ENCODE results near the gene AMDHD2. TPM values are rescaled to one million over a fixed set of nuclear protein-coding genes. Genes with fewer than 3 reads are reported as not detected.
"Not testable (repeated sequence)": the region's sequence is repeated elsewhere in the genome, so short reads cannot be mapped to it uniquely, and the experiment has no call there.

AMDHD2 gene
- total and polyA plus RNA-seq, 7 donors, result 21.0 to 39.4 (median 24.3) TPM

DNA sequence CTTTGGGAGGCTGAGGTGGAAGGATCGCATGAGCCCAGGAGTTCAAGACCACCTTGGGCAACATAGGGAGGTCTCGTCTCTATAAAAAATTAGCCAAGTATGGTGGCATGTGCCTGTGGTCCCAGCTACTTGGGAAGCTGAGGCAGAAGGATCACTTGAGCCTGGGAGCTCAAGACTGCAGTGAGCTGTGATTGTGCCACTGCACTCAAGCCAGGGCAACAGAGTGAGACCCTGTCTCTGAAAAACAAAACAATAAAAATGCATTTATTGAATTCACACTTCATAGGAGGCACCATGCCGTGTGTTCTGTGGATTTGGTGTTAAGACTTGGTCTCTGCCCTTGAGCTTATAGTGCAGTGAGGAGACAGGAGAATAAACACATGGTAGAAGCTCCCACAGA is 42.8 kb upstream of the AMDHD2 start:
- Histone ChIP-seq H3K4me3 (no peak overlapping the region), H3K27ac (no peak overlapping the region), H3K27me3 (peaks cover 10 to 13% (median 11%) of the 10 kb centered on the region in 3 donors), H3K9me3 (no peaks in the 10 kb centered on the region), H3K4me1 (peaks cover 0 to 40% (median 29%) of the 10 kb centered on the region in 4 donors), H3K36me3 (no peaks in the 10 kb centered on the region)
- no peak for DNase-seq
- WGBS, 2 donors, result 93 to 96% methylated on average over 3 of the region's 3 CpGs
- intact Hi-C loops (cut with DNase I), result loop anchor here (5.0 kb wide), 1 partner anchor 35 kb away; the partner anchor contains the start of gene ATP6V0C
- no peak for TF ChIP-seq EP300 (IDR thresholded peaks at IDR 0.05)
- TF ChIP-seq, protein P1, sequence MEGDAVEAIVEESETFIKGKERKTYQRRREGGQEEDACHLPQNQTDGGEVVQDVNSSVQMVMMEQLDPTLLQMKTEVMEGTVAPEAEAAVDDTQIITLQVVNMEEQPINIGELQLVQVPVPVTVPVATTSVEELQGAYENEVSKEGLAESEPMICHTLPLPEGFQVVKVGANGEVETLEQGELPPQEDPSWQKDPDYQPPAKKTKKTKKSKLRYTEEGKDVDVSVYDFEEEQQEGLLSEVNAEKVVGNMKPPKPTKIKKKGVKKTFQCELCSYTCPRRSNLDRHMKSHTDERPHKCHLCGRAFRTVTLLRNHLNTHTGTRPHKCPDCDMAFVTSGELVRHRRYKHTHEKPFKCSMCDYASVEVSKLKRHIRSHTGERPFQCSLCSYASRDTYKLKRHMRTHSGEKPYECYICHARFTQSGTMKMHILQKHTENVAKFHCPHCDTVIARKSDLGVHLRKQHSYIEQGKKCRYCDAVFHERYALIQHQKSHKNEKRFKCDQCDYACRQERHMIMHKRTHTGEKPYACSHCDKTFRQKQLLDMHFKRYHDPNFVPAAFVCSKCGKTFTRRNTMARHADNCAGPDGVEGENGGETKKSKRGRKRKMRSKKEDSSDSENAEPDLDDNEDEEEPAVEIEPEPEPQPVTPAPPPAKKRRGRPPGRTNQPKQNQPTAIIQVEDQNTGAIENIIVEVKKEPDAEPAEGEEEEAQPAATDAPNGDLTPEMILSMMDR (IDR thresholded peaks at IDR 0.05), result no peak
- no peak for TF ChIP-seq POLR2A (IDR thresholded peaks at IDR 0.05)
- TF ChIP-seq POLR2AphosphoS5 (IDR thresholded peaks at IDR 0.05), result no peak

DNA sequence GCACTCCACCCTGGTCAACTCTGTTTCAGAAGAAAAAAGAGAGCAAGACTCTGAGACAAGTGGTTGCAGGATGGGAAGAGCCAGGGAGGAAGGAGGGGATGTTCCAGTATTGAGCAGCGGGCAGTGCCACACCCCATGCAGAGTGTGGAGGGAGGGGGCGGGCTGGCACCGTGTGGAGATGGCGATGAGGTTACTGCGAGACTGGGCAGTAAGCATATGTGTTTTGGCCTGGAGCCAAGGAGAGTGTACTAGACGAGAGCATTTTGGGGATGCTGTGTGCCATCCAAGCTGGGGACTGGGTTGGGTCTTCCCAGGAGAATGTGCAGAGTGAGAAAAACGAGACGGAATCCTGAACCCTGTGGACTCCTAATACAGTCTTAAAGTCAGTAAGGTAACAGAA is 41.9 kb upstream of the AMDHD2 start:
- H3K36me3 ChIP-seq, result no peaks in the 10 kb centered on the region
- H3K27ac ChIP-seq, result no peak overlapping the region
- TF ChIP-seq, protein P1 (IDR thresholded peaks at IDR 0.05), result no peak
- TF ChIP-seq POLR2A (IDR thresholded peaks at IDR 0.05) (no peak), POLR2AphosphoS5 (IDR thresholded peaks at IDR 0.05) (no peak), EP300 (IDR thresholded peaks at IDR 0.05) (no peak)
- H3K9me3 ChIP-seq, result no peaks in the 10 kb centered on the region
- DNase-seq, result no peak
- intact Hi-C loops (cut with DNase I), result loop anchor here (5.0 kb wide), 1 partner anchor 34 kb away; the partner anchor contains the start of gene ATP6V0C
- peaks cover under 1 to 4% (median 2%) of the 10 kb centered on the region in 3 donors for H3K27me3 ChIP-seq
- 57 to 78% methylated on average over 8 of the region's 8 CpGs for WGBS, 2 donors
- H3K4me1 ChIP-seq, result peaks cover 0 to 45% (median 37%) of the 10 kb centered on the region in 4 donors
- no peak overlapping the region for H3K4me3 ChIP-seq

- peaks cover 0 to 41% (median 39%) of the 10 kb centered on the region in 4 donors for H3K4me1 ChIP-seq
- WGBS, 2 donors, result 96 to 97% methylated on average over 10 of the region's 10 CpGs
- H3K27me3 ChIP-seq, H3K27ac ChIP-seq, H3K36me3 ChIP-seq, H3K4me3 ChIP-seq, H3K9me3 ChIP-seq, DNase-seq: not testable (repeated sequence)
- intact Hi-C loops (cut with DNase I), result loop anchor here (5.0 kb wide), 2 partner anchors 32 to 53 kb away; partner anchors contain the start of genes ATP6V0C and CCNF
Observed at GRCh38 chr16:2479996-2480395, 40.2 kb upstream of the AMDHD2 start.

DNA sequence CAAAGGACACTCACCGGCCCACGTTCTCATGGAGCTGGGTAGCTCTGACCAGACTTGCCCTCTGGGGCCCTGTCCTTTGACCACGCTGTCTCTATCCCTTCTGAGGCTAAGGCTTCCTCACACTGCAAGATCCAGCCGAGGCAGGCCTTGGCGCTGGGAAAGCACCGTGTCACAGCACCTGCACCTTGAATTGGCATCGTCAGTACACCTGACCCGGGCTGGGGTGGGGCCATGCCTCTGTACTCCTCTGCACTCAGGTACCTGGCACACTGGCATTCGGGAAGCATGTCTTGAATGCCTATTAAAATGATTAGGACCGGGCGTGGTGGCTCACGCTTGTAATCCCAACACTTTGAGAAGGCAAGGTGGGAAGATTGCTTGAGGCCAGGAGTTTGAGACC is 39.2 kb upstream of the AMDHD2 start:
- Histone ChIP-seq H3K4me3 (no peak overlapping the region), H3K4me1 (peaks cover 0 to 35% (median 32%) of the 10 kb centered on the region in 4 donors), H3K27me3 (no peaks in the 10 kb centered on the region), H3K27ac (no peak overlapping the region), H3K9me3 (no peaks in the 10 kb centered on the region), H3K36me3 (no peaks in the 10 kb centered on the region)
- intact Hi-C loops (cut with DNase I), result loop anchor here (5.0 kb wide), 1 partner anchor 54 kb away; the partner anchor contains the start of gene CCNF
- no peak for DNase-seq
- 21 to 71% methylated on average over 12 of the region's 12 CpGs for WGBS, 2 donors
- no peak for TF ChIP-seq POLR2A (IDR thresholded peaks at IDR 0.05)
- TF ChIP-seq, protein P1 (IDR thresholded peaks at IDR 0.05), result no peak
- TF ChIP-seq EP300 (IDR thresholded peaks at IDR 0.05), result no peak
- no peak for TF ChIP-seq POLR2AphosphoS5 (IDR thresholded peaks at IDR 0.05)

DNA sequence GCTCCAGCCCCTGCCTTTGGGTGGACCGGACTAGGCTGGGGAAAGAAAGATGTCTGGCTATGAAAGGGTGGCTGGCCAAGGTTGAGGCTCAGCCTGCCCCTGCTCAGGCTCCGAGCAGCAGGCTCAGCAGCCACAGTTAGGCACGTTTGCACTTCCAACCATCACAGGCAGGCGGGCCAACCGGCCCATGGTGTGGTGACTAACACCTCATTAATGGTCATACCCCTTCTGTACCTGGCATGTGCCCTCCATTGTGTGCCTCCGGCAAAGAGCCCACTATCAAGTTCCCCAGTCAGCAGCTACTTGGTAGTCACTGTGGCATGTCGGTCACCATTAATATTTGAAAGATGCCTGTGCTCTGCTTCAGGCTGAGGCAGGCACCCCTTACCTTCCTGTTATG is 38.5 kb upstream of the AMDHD2 start:
- no peaks in the 10 kb centered on the region for H3K9me3 ChIP-seq
- TF ChIP-seq POLR2A (IDR thresholded peaks at IDR 0.05), result no peak
- TF ChIP-seq EP300 (IDR thresholded peaks at IDR 0.05), result no peak
- no peak for TF ChIP-seq POLR2AphosphoS5 (IDR thresholded peaks at IDR 0.05)
- TF ChIP-seq, protein P1 (IDR thresholded peaks at IDR 0.05), result no peak
- H3K4me3 ChIP-seq, result no peak overlapping the region
- no peak for DNase-seq
- no peaks in the 10 kb centered on the region for H3K27me3 ChIP-seq
- intact Hi-C loops (cut with DNase I), result loop anchor here (5.0 kb wide), 1 partner anchor 54 kb away; the partner anchor contains the start of gene CCNF
- no peaks in the 10 kb centered on the region for H3K36me3 ChIP-seq
- peaks cover 0 to 30% (median 26%) of the 10 kb centered on the region in 4 donors for H3K4me1 ChIP-seq
- H3K27ac ChIP-seq, result peak overlapping the region in 2 of 4 donors; percentile 86 to 91
- WGBS, 2 donors, result 73 to 83% methylated on average over 7 of the region's 7 CpGs

Data from sigmoid colon (tissue), 7 donors.